ENCODE data around the gene ASPSCR1.

The ASPSCR1 gene

GRCh38 chr17:82047914-82048570, 70.6 kb downstream of the ASPSCR1 start:
- no peak for DNase-seq
- TF ChIP-seq POLR2A (IDR thresholded peaks at IDR 0.05; ENCODE audit: low read length) = no peak
- TF ChIP-seq GATA1 (IDR thresholded peaks at IDR 0.05; ENCODE audit: low read depth, low read length) = no peak

DNA sequence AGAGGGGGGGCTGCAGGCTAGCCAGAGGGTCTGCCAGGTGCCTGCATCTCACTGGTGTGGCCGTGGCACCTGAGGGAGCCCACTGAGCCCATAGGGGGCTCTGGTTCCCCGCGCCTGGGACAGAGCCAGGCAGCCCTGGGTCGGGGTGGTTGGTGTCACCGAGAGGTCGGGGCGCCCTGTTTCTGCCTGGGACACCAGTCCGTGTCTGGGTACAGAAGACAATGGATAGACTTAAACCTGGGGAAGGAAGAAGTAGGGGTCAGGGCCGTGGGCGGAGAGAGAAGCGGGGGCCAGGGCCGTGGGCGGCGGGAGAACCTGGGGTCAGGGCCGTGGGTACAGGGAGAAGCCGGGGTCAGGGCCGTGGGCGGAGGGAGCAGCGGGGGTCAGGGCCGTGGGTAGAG, 71.1 kb downstream of the ASPSCR1 start:
- no peak for DNase-seq

GRCh38 chr17:82049106-82049505, 71.7 kb downstream of the ASPSCR1 start:
- TF ChIP-seq POLR2A (IDR thresholded peaks at IDR 0.05; ENCODE audit: low read length) (no peak), GATA1 (IDR thresholded peaks at IDR 0.05; ENCODE audit: low read depth, low read length) (no peak)
- no peak for DNase-seq

More for the DNA sequence above, 71.1 kb downstream of the ASPSCR1 start:
- TF ChIP-seq POLR2A (IDR thresholded peaks at IDR 0.05; ENCODE audit: low read length) (no peak), GATA1 (IDR thresholded peaks at IDR 0.05; ENCODE audit: low read depth, low read length) (no peak)

- no peak for DNase-seq
Measured at GRCh38 chr17:82049521-82049971, 72.1 kb downstream of the ASPSCR1 start.

DNA sequence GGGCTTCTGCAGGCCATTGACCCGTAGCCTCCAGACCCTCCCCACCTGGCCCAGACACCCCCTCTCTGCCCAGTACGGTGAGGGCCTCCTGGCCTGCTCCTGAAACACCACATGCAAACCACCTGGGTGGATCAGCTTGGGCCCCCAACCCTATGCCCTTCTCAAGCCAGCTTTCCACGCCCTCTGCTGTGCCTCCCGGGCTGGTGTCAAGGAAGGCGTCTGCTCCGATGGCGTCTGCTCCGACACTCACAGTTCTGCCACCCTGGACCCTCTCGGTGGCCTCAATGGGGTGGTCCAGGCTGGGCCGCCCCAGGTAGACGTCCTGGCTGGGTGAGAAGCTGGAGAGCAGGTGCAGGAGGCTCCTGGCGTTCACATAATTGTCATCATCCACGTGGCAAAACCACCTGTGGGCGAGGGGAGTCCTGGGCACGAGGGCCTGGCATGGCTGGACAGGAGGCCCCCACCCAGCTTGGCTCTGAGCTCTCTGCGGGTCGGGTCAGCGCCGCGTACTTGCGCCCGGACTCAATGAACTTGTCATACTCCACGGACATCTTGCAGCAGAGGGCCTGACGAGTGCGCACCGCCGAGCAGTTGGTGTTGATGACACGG, 72.8 kb downstream of the ASPSCR1 start:
- no peak for TF ChIP-seq POLR2A (IDR thresholded peaks at IDR 0.05; ENCODE audit: low read length)
- TF ChIP-seq GATA1 (IDR thresholded peaks at IDR 0.05; ENCODE audit: low read depth, low read length) = no peak
- DNase-seq = no peak

More at GRCh38 chr17:82049521-82049971, 72.1 kb downstream of the ASPSCR1 start:
- no peak for TF ChIP-seq POLR2A (IDR thresholded peaks at IDR 0.05; ENCODE audit: low read length)
- no peak for TF ChIP-seq GATA1 (IDR thresholded peaks at IDR 0.05; ENCODE audit: low read depth, low read length)

DNA sequence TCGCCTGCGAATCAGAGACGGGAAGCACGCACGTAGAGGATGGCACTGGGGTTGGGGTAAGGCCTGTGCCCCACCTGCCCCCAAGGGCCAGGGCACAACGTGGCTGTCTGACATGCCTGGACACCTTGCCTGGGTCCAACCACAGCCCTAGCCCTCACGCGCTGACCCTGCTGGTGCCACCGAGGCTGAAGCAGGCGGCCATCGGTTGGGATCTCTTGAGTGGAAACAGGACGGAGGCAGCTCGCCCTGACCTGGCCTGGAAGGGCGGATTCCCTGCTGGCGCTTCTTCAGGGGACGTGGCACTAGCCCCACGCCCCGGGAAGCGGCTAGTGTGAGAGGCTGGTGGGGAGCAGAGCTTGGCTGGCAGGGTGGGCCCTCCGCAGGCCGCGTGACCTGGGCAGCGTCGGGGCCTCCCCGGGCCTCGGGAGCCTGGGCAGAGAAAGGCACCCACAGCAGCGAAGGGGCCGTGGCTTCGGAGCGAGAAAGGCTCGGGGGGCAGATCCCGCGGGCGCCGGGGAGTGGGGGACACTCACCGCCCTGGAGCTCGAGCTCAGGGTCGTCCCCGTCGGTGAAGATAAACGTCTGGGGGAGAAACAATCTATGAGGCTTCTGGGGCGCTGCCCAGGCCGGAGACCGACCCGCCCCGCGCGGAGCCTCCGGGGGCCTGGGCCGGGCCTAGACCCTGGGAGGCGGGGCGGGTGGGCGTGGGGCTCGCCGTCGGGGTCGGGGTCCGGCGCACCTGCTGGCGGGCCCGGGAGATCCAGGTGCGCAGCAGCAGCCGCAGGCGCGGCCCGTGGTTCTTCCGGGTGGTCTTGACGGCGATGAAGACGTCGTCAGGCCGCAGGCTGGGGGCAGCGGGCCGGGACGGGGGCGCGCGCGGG, 73.6 kb downstream of the ASPSCR1 start:
- DNase-seq = peak; percentile 49 to 50
- TF ChIP-seq POLR2A (IDR thresholded peaks at IDR 0.05; ENCODE audit: low read length) (no peak), GATA1 (IDR thresholded peaks at IDR 0.05; ENCODE audit: low read depth, low read length) (no peak)

DNA sequence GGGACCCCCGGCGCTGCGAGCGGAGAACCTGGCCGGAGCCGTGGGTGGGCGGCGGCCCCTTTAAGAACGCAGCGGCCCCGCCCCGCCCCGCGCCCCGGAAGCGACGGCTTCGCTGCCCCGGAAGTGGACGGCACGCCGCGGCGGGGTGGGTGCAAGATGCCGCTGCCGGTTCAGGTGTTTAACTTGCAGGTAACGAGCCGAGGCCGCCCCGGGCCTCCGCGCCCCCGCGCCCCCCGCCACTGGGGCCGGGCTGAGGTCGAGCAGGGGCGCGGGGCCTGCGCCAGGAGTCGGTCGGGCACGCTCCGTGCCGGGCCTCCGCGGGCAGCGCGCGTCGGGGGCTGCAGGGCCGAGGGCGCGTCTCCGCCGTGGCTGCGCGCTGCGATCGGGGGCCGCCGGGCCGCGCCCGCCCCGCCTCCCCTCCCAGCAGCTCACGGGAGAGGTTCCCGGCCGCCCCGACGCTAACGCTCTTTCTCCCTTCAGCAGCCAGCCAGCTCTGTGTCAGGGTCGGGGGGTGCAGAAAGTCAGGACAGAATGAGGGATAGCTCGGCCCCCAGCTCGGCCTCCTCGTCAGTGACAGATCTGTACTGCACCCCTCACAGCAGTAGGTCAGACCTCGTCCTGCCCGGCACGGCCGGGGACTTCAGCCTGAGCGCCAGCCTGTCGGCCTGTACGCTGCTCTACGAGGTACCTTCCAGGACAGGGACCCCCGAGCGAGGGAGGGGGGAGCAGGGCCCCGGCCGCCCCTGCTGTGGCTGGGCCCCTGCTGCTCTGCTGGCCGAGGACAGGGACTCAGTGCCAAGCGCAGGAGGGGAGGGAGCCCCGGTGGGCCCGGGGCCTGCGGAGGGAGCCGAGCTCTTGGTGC, 74.6 kb downstream of the ASPSCR1 start, which contains the start of the genes GPS1 and RFNG:
Gene GPS1 (plus strand): TSS at position 123 of the 862 bp plus-strand sequence. CDS start 34 bp downstream, at position 157.
Gene RFNG (minus strand): TSS at position 36 of the 862 bp plus-strand sequence. CDS start 45 bp downstream, outside the sequence.
- peak; percentile 83 to 88 for DNase-seq
- TF ChIP-seq POLR2A (IDR thresholded peaks at IDR 0.05; ENCODE audit: low read length) = no peak
- no peak for TF ChIP-seq GATA1 (IDR thresholded peaks at IDR 0.05; ENCODE audit: low read depth, low read length)

GRCh38 chr17:82052638-82053059, 75.2 kb downstream of the ASPSCR1 start:
- no peak for DNase-seq
- no peak for TF ChIP-seq POLR2A (IDR thresholded peaks at IDR 0.05; ENCODE audit: low read length)
- TF ChIP-seq GATA1 (IDR thresholded peaks at IDR 0.05; ENCODE audit: low read depth, low read length) = no peak

- TF ChIP-seq POLR2A (IDR thresholded peaks at IDR 0.05; ENCODE audit: low read length) (no peak), GATA1 (IDR thresholded peaks at IDR 0.05; ENCODE audit: low read depth, low read length) (no peak)
- DNase-seq = no peak
Measured at GRCh38 chr17:82053130-82053529, 75.7 kb downstream of the ASPSCR1 start.

DNA sequence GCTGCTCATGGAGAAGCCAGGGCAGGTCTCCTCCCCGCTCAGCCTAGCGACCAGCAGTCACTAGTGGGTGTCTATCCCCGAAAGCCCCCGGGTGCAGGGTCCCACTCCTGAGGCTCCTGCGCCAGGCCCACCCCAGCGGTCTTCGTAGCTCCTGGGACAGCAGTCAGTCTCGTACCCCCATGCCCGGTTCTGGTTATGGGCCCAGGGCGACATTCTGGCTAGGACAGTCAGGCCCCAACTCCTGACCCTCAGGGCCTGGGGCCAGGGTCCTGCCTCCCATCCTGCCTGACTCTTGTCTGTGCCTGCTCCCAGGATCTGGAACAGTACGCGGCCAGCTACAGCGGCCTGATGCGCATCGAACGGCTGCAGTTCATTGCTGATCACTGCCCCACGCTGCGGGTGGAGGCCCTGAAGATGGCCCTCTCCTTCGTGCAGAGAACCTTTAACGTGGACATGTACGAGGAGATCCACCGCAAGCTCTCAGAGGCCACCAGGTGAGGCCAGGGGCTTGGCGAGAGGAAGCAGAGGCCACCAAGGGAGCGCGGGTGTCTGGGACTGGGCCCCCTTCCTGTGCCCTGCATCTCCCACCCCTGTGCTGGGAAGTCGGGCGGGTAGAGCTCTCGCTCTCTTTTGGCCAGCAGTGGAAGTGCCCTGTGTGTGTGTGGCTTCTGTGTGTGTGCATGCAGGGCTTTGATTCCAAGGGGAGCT, 76.3 kb downstream of the ASPSCR1 start:
- DNase-seq = no peak
- TF ChIP-seq POLR2A (IDR thresholded peaks at IDR 0.05; ENCODE audit: low read length) (no peak), GATA1 (IDR thresholded peaks at IDR 0.05; ENCODE audit: low read depth, low read length) (no peak)

DNA sequence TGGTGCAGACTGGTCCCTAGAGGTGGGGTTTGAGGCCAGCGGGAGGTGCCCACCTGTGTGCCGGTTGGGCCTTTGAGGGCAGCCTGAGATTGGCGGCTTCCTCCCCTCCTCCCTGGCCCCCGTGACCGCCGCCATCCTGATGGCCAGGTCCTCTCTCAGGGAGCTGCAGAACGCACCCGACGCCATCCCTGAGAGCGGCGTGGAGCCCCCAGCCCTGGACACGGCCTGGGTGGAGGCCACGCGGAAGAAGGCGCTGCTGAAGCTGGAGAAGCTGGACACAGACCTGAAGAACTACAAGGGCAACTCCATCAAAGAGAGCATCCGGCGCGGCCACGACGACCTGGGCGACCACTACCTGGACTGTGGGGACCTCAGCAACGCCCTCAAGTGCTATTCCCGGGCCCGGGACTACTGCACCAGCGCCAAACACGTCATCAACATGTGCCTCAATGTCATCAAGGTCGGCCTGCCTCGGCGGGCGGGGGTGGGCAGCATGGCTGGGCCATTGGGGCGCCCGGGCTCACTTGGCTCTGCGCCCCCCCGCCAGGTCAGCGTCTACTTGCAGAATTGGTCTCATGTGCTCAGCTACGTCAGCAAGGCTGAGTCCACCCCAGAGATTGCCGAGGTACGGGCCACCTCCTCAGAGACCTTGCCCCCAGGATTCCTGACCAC, 77.1 kb downstream of the ASPSCR1 start:
- DNase-seq = no peak
- no peak for TF ChIP-seq POLR2A (IDR thresholded peaks at IDR 0.05; ENCODE audit: low read length)
- TF ChIP-seq GATA1 (IDR thresholded peaks at IDR 0.05; ENCODE audit: low read depth, low read length) = no peak

Measured in erythroblast (primary cell).